ENCODE data around the gene TSHZ2. TPM values are rescaled to one million over a fixed set of nuclear protein-coding genes. Genes with fewer than 3 reads are reported as not detected.

TSHZ2 gene
- 10 to 100 TPM in 7 of 10 donors, 1 to 10 TPM in 3; 7.9 to 20.4 (median 14.0) TPM for polyA plus RNA-seq (ENCODE audit: insufficient read length in 10 of 10)
- long read RNA-seq, donor 1, partial matches to known transcripts, result 0 of 4 reads
- long read RNA-seq, donor 1, other reads (novel, unspliced or antisense), result 0 of 4 reads
- long read RNA-seq, donor 2, partial matches to known transcripts, result 0 of 3 reads
- long read RNA-seq, donor 2, other reads (novel, unspliced or antisense), result 0 of 3 reads
- long read RNA-seq, donor 3, result 0 reads
- long read RNA-seq, donor 4, transcript TSHZ2-205 (1 exons, 670 nt), result major isoform, 9 of 15 reads
- long read RNA-seq, donor 4, partial matches to known transcripts, result 6 of 15 reads
- long read RNA-seq, donor 4, other reads (novel, unspliced or antisense), result 0 of 15 reads
- long read RNA-seq, donor 5, transcript TSHZ2-205 (1 exons, 670 nt), result major isoform, 14 of 14 reads
- long read RNA-seq, donor 5, partial matches to known transcripts, result 0 of 14 reads
- long read RNA-seq, donor 5, other reads (novel, unspliced or antisense), result 0 of 14 reads
- long read RNA-seq, donor 6, transcript TSHZ2-205 (1 exons, 670 nt), result major isoform, 11 of 11 reads
- long read RNA-seq, donor 6, partial matches to known transcripts, result 0 of 11 reads
- long read RNA-seq, donor 6, other reads (novel, unspliced or antisense), result 0 of 11 reads
- long read RNA-seq, donor 7, transcript TSHZ2-205 (1 exons, 670 nt), result major isoform, 7 of 7 reads
- long read RNA-seq, donor 7, partial matches to known transcripts, result 0 of 7 reads
- long read RNA-seq, donor 7, other reads (novel, unspliced or antisense), result 0 of 7 reads
- long read RNA-seq, donor 8, transcript TSHZ2-205 (1 exons, 670 nt), result major isoform, 5 of 5 reads
- long read RNA-seq, donor 8, partial matches to known transcripts, result 0 of 5 reads
- long read RNA-seq, donor 8, other reads (novel, unspliced or antisense), result 0 of 5 reads
- long read RNA-seq, donor 9, result 0 reads

DNA sequence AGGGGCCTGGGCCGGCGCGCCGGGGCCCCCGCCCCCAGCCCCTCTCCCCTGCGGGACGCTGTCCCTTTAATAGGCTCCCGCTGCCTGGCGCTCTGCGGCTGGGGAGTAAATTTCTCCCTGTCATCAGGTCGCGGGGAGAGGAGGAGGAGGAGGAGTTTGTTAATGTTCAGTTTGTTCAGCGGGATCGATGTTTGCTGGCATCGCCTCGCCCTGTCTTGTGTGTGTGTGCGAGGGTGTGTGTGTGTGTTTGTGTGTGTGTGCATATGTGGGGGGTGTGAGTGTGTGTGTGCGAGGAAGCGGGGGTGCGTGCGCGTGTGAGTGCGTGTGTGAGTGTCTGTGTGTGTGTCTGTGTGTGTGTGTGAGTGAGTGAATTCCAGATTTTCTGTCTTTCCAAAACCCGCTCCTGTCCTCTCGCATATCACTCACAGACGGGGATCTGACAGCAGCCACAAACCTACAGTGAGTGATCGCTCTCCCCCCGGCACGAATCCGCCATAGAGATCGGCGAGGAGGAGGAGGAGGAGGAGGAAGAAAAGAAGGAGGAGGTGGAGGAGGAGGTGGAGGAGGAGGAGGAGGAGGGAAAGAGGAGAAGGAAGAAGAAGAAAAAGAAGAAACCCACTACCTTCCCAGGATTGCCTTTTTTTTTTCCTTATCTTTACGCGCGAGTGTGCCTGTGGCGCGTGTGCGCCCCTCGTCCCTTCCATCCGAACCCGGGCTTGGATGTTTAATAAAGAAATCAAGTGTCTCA is at the start of gene TSHZ2:
TSS of gene TSHZ2 (plus strand) at position 169 of the 748 bp plus-strand sequence. CDS start 936 bp downstream, outside the sequence.
- peak; percentile 75 to 93 (median 78) for DNase-seq

DNA sequence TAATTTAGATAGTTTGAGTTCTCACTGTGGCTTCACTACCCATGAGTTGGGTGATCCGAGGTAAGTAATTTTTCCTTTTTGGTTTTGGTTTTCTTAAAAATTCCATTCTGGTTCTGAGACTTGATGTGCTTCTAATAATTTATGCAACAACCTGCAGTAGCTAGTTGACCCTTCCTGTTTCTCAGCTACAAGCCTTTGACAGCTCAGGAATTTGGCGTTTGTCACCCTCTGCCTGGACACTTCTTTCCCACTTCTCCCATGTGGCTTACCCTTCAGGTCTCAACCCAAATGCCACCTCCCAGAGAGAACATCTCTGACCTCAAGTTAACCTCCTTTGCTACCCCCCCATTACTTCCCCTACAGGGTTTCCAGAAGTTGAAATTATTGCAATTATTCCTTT is 49.7 kb upstream of the TSHZ2 start:
- DNase-seq, result no peak

- peak in 1 of 3 donors; percentile 95 for DNase-seq
Measured at GRCh38 chr20:52923123-52923937, 48.8 kb upstream of the TSHZ2 start.

DNA sequence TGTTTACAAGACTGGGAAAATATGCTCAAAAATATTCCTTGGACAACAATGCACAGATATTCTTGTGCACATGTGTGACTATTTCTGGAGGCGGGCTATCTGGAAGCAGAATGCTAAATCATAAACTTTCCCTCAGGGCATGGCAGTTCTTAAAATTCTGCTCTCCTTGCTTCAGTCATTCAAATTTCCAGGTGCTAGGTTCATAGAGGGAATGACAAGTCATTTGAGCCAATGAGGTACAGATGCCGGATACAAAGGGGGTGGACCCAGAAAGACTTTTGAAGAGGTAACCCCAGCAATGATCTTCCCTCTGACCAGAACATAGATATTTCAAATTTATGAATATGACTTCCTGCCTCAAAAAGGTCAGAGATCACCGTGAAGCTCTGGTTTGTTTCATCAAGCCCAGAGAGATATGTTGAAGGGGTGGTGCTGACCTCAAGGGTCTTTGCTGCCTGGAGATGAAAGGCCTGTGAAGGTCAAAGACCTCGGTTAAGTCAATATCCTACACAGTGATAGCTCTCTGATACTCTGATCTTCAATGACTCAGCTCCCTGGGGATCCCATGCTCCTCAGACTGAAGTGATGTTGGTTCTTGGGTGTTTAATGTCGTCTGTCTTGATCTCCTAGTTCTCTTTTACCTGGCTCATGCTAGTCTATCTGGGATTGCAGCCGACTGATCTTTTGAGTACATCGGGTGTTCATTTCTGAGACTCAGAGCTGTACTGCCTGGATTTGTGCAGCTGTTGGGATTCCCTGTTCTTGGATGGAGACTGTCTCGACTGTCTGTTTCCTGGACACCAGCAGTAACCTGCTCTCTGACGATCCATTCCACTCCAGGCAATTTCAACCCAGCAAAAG is 47.5 kb upstream of the TSHZ2 start:
- no peak for DNase-seq

DNA sequence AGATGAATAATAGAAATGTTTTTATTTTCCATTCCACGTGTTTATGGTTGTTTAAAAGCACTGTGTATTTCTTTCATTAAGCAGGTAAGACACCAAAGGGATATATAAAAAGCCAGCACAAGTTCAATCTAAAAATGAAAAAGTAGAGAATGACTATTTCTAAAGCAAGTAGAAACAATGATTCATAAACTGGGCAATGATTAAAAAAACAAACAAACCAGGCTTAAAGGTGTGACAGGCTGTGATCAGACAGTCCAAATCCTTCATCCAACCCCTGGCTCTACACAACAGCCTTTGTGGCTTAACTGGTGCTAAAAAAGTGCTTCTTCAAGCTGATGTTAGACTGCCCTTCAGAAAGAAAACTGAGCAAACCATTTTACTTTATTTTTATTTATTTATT is 45.7 kb upstream of the TSHZ2 start:
- DNase-seq, result no peak

DNA sequence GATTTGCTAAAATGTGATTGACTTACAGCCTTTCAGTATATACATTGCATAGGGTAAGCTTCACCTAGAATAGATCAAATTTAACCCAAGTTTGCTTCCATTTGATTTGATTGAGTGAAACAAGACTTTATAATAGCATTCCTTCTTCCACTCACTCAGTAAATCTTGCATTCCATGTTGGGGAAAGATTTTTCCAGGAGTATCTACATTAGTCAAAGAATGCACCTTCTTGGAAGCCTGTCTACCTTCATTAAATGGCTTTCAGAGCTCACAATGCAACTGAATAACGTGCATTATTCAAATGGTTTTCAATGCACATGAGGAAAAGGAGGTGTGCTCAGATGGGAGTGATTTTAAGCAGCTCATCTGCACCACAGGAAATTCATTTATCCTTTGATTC is 38.3 kb upstream of the TSHZ2 start:
- no peak for DNase-seq

DNA sequence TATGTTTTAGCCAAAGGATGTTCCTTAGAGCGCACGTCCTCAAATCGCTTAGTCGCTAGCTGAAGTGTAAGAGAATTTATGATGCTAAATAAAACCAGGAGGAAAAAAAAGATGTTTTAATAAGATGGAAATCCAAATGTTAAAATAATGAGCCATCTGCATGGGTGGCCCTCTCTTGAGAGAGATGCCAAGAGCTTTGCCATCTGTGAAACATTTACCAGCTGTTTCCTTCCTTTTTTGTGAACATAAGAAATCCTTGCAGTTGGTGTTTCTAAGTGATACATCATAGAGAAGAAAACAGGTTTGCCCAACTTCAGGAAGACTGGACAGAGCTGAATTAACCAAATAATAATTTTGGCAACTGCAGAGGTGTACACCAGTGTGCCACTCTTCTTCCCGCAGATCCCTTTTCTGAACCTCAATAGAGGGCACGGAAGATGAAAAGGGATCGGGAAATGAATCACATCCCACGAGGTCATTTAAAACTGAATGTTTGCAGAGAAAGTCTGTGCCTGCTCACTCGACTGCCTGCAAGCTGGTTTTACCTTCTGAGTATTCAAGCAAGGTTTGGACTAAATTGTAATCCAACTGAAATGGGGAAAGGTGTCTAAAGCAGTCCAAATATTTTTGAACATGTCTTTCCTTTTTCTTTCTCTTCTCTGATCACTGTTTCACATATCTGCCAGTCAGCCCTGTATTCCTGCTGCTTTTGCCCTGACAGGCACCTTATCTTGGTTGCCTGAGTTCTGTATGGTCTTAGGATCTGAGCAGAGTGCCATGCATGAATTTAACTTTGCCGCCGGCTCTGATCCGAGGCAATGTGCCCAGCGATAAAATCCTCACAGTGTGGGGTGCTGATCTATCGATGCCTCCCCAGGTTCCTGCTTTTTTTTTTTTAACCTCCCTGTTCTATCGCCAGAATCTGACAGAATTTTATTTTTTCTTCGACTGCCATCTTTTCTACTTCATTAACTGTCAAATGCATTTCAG is 35.5 kb upstream of the TSHZ2 start:
- DNase-seq, result no peak

DNA sequence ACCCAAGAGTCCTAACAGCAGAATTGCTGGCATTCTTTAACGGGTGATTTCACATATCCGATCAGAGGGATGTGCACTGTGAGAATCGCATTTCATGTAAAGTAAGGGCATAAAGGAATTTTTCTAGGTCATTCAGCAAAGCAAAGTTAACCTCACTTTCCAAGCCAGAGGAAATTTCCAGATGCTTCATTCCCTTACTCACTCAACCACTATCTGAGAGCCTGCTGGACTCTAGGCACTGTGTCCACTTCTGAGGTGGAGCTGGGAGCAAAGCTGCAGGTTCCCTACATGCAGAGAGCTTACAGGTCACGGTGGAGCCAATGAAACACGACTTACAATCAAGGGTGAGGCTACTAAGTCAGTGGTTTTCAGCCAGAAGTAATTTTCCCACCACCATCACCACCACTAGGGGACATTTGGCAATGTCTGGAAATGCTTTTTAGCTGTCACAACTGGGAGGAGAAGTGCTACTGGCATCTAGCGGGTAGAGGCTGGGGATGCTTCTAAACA is 34.5 kb upstream of the TSHZ2 start:
- no peak for DNase-seq

GRCh38 chr20:52939141-52939540 is 33.0 kb upstream of the TSHZ2 start:
- no peak for DNase-seq

- no peak for DNase-seq
Measured at GRCh38 chr20:52941808-52942207, 30.4 kb upstream of the TSHZ2 start.

- DNase-seq, result peak; percentile 61 to 79 (median 64)
Measured at GRCh38 chr20:52943185-52943841, 28.8 kb upstream of the TSHZ2 start.

DNA sequence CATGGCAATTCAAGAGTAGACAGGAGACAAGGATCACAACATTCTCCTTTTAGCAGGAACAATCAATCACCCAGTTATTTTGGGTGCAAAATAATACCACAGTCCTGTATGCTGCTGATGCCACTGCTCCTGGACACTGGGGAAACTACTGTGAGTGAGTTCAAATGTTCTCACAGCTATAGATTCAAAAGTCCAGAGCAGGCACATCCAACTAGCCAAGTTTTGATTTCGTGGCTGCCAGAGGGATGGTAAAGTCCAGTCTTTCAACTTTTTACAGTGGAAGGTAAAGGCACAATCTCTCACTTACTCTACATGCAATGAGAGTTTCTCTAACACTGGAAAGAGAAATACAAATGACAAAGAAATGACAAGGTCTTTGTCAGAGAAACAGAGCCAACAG is 26.9 kb upstream of the TSHZ2 start:
- DNase-seq, result no peak

- no peak for DNase-seq
Measured at GRCh38 chr20:52945862-52946522, 26.2 kb upstream of the TSHZ2 start.

- DNase-seq, result no peak
Measured at GRCh38 chr20:52948491-52948890, 23.7 kb upstream of the TSHZ2 start.

GRCh38 chr20:52953020-52953419 is 19.1 kb upstream of the TSHZ2 start:
- DNase-seq, result no peak

DNA sequence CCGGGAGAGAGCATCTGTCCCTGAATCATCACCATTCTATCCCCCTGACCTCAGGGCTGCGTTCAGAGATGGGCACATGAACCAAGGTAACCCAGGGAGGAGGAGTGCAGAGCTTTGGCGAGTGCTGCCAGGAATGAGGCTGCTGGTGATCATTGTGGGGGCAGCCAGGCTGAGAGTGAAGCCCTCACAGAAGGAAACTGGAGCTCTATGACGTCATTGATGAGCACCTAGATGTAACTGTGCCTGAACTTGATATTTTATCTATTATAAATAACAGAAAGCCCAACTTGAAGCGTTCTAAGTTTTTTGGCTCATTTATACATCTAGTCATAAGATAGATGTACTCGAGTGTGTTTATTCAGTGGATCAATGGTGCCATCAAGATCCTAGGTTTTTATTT is 17.3 kb upstream of the TSHZ2 start:
- DNase-seq, result no peak

GRCh38 chr20:52958211-52958610 is 13.9 kb upstream of the TSHZ2 start:
- no peak for DNase-seq

Data from muscle of back (tissue), 13 donors.